ENCODE measurements around the gene ARHGAP24.
"Not testable (repeated sequence)": the region's sequence is repeated elsewhere in the genome, so short reads cannot be mapped to it uniquely, and the experiment has no call there.

The ARHGAP24 gene

DNA sequence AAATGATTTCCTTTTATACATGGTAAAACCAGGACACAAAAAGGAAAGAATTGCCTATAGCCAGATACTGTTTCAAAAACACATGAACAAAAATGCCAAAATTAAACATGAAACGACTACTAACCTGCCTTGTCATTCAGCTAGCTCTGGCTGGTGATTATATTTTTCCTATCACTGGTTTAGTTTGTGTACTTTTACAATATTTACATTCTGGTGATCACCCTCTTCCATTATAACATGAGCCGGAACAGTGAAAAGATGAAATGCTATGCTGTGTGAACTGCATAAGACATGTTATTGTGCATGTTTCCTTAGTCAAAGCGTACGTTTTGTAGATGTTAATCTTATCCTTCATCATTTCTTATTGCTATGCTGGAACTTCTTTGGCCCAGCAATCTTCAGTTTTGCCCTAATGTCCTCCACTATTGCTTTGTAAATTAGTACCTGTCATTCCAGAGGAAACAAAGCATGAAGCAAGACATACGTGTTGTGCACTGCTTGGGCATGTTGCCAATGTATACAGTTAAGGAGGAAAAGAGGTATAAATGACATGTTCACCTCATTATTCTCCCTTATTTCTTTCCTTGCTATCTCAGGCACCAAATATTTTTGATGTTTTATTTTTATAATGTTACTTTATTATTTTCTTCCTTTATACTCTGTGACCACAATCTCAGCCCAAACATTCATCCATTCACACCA, 386.3 kb downstream of the ARHGAP24 start:
- DNase-seq (ENCODE audit: low read depth in 2 of 2), result no peak

DNA sequence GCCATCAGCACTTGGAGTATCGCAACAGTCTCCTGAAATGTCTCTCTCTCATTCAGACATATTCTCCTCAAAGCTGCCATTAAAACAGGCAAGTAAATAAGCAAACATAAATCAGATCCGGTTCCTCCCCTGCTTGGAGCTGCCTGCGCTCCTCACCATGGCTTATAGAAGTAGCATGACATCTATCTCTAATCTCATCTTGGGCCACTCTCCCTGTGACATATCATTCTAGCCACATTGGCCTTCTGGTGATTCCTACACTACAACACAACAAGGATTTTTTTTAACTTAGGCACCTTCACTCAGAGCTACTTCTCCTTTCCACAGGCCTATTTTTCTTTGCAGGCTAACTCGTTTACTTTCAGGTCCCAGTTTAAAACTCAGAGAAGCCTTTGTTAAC, 387.9 kb downstream of the ARHGAP24 start:
- no peak for DNase-seq (ENCODE audit: low read depth in 2 of 2)

DNA sequence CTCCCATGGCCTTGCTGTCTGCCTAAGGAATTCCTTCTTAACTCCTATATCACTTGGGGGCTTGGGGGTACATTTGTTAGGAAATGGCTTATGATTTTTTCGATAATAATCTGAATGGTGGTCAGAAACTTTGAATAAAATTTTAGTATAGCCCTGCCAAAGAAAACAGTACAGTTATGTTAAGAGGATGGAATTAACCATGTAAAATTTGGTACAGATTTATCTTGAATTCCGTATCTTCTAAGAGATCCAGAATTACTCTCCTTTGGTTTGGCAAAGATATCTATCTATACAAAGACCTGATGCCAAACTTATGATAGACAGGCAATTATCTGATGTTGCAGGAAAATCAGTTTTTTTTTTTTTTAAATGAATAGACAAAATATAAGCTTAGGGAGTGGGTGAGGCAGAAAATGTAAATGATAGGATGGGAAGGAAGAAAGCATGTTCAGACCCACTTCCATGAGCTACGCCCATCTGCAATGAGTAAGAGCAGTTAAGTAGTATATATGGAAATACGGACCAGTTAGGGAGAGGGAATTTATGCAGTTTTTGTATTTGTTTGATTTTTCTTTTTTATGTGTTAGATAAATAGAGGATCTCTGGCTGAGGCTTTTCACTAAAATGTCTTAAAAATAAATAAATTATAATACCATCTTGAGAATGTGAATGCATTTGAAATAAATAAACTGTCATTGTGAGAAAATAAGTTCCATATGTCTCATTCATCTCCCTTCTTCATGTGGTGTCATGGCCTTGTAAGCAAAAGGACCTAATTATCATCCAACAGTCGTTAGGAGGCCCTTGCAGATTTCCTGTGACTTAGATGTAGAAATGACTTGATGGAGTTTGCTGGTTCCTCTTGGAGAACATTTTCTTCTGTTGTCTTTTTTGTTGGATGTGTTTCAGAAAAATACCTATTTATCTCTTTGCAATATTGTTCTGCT, 389.6 kb downstream of the ARHGAP24 start:
- DNase-seq (ENCODE audit: low read depth in 2 of 2), result no peak

DNA sequence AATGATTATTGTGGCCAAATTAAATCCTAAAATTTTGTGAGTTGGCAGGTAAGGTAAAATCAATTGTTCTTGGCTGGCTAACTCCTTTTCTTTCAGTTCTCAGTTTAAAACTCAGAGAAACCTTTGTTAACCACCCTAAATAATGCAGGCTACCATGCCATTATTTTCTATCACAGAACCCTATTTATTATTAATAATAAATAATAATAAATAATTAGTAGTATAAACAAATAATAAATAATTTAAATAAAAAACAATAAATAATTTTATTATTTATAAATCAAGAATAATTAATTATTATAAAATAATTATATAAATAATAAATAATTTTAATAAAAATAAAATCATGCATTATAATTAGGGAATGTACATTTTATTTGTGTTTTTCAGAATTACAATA, 390.3 kb downstream of the ARHGAP24 start:
- no peak for DNase-seq (ENCODE audit: low read depth in 2 of 2)

DNA sequence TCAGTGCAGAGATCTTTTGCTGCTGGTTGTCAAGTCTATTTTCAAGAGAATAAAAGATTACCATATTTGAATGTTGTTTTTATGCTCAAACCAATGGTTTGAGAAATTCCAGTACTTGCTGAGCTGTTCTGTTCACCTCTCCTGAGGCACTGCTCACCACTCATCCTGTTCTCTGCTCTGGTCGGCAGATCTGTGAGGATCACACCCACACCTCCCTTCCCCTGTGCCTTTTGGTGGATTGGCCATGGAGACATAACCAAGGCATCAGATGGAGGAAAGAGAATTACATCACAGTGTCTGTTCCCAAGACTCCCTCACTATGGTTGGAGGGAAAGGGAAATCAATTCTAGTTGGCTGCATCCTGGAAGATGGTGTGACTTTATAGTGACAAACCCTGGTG, 391.6 kb downstream of the ARHGAP24 start:
- DNase-seq (ENCODE audit: low read depth in 2 of 2), result no peak

DNA sequence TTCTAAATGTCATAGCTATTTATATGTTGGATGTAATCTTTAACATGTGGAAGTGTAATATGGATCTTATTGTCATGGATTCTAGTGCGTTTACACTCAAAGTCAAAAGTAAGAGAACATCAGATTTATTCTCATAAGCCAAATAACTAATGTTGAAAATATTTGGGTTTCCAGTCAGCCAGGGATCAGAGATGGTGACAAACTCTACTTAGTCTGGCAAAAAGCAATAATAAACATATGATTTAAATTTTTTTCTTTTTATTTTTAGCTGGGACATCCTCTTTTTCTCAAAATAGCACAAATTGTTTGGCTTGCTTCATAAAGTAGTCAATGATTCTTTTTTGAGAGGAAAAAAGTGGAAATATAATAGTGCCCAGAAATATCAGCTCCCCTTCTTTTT, 392.3 kb downstream of the ARHGAP24 start:
- DNase-seq (ENCODE audit: low read depth in 2 of 2), result no peak

DNA sequence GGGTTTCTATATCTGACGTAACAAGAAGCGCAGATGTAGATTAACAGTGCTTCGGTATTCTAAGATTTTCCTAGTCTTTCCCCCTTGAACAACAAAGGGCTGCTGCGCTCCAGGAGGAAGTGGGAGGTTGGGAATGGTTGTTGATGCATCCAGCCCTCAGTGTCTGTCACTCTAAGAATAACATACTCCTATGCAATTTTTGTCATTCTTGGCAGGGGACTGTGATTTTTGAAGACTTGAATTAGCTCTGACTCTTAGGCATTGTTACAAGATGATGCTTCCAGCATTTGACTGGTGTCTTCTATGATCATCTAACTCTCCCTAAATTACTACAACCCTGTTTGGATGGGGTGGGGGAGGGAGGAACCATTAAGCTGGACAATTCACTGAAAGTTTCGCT, 394.2 kb downstream of the ARHGAP24 start:
- DNase-seq (ENCODE audit: low read depth in 2 of 2), result no peak

DNA sequence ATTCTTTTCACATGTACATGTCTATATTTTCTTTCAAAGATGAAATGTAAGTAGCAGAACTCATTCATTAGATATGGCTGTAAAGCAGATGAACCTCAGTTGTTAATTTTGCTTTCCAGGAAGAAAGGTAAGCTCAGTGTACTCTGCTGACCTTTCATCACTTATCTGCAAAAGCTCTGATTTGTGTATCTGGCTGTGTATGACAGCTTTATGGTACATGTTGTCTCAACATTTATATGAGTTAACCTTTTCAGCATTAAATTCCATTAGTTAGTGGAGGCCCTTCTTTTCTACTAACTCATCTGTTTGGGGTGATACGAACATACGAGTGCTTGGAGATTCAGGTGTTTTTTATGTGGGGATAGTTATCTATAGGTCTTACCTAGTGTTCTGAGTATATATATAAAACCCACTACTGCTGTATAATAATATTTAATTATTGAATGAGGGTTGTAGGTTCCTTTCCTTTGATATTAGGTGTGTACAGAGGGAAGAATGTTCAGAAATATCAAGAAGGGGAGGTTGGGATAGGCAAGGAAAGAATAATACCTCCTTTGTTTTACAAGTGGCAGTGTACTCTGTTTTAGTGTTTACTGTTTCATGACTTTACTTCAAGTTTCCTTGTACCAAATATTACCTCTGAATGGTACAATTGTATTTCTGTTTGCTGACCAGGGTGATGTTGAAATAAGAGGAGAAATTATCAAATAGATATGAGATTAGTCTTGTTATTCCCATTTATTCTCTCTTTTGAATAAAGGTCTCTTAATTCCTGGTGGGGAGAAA, 395.5 kb downstream of the ARHGAP24 start:
- DNase-seq (ENCODE audit: low read depth in 2 of 2), result no peak

DNA sequence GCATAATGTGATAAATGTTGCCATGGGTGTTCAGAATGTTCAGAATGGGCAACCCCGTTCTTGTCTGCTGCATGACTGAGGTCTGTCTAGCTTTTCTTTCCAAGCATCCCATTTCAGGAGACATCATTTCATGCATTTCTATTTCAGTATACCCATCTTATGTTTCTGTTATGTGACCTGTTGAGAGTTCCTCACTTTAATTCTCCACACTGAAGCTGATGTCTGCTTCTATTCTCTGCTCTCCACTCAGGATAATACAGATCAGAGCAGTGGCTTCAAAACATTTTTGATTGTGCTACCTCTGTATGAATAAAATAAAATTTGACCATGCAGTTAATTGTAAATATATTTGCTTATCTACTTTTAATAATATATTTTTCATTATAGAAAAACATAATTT, 398.6 kb downstream of the ARHGAP24 start:
- DNase-seq (ENCODE audit: low read depth in 2 of 2), result no peak

DNA sequence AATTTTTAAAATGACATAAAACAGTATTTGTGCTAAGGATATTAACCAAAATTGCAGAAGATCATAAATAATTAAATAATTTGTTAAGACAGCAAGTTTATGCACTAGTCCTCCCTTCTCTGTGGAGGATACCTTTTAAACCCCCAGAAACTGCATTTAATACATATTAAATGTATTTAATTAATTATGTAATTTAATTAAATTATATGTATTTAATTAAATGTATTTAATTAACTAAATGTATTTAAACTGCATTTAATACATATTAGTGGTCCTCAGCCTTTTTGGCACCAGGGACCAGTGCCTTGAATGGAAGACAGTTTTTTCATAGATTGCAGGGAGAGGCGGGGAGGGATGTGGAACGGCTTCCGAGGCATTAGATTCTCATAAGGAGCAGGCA, 404.6 kb downstream of the ARHGAP24 start:
- no peak for DNase-seq (ENCODE audit: low read depth in 2 of 2)

DNA sequence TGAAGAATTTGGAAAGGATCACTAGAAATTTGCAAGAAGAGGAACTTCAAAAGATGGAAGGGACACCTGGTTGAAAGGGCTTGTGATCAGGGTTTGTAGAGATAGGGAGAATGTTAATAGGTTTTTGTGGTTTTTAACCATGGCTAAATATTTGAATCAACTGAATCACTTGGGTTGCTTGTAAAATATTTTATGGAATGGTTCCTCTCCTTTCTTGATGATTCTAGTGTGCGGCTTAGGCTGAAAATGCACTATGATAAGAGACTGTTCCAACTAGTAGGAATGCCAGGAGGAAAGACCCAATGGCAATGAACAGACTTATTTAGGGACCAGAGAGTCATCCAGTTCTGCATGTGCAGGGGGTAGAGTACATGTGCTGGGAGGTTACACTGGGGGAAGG, 408.2 kb downstream of the ARHGAP24 start:
- no peak for DNase-seq (ENCODE audit: low read depth in 2 of 2)

DNA sequence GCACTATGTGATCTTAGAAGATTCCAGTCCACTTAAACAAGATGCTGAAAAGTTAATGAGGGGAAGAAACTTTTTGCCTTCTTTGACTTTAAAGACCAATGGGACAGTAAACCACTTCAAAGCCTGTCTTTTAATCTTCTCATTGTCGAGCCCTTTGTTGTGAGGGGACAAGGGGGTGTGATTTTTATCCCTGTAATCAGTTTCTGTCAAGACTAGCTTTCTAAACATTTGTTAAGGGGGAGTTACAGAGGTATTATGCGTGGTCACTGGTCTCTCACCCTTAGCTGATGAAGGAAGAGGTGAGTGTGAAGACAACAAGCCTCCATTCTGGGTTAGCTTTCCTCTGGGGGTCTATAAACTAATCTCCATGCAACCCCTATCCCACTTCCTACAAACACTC, 409.3 kb downstream of the ARHGAP24 start:
- no peak for DNase-seq (ENCODE audit: low read depth in 2 of 2)

DNA sequence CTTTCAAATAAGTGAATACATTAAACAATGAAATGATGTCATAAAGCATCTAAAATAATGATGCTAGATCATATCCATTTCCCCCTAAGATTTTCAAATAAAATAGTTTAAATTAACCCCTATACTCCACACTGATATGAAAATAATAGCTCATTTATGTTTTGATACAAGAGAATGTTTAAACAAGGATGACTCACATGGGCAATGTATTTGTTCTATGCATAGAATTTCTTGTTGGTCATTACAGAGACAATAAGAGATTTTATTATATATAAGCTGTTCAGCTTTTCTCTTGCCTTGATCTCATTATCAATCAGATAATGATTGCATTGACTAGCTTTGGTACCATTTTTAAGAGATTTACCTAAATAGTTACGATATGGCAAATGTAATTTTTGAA, 411.7 kb downstream of the ARHGAP24 start:
- DNase-seq (ENCODE audit: low read depth in 2 of 2), result no peak

DNA sequence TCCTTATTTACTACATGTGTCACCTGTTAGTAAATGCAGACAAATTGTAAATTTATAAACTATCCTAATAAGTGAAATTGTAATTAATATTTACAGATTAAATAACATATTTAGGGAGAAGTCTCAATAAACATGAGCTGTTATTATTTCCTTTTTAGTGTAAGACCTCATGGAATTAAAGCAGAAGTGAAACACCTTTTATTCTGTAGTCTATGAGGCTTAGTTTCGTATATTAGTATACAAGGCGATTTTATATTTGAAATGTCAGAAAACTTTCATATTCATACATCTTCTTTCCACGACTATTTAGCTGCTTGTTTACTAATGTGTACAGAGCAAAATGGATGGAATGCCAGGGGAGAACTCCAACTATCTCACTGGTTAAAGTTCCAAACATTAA, 414.4 kb downstream of the ARHGAP24 start:
- no peak for DNase-seq (ENCODE audit: low read depth in 2 of 2)

DNA sequence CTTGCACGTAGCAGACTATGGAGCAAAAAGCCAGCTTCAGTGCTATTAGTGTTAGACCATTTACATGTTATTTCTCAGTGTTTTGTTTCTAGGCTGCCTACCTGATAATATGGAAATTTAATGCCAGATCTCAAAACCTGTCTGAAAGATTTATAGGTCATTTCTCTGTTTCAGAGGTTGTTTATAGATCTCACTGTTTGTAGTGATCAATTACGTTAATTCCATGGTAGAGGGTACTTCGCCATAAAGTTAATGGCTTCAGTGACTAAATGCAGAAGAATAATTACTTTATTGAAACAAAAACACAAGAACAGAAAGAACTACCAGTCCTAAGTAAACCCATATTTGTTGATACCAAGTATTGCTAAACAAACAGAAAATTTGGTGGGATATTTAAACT, 420.8 kb downstream of the ARHGAP24 start:
- no peak for DNase-seq (ENCODE audit: low read depth in 2 of 2)

DNA sequence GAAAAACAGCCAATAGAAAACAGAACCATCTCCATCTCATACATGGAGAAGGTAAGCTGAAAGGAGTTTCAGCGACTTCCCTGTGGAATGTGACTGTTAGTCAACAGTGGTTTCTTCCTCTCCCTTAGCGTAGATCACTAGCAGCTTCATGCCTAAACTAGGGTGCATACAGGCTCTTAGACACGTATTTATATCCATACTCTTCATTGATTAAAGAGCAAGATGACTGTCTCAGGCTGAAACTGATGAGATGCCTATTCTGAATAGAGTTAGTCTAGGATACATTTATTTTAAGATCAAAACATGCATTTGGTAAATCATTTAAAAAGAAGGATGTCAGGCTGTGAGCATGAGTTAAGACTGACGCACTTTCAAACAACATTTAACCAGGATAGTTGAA, 423.3 kb downstream of the ARHGAP24 start:
- no peak for DNase-seq (ENCODE audit: low read depth in 2 of 2)

DNA sequence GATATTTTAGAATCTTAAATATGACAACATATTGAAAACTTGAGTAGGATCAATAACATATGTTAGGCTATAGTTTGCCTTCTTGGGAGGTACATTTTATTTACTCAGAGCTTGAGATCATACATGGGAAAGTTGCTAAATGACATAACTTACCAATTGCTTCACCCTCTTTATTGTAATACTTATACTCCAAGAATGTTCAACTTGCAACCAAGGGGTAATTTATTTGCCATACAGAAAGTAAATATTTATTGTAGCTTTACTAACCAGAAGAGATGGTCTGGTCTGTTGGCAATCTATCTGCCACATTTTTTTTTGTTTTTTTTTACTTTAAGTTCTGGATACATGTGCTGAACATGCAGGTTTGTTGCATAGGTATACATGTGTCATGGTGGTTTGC, 426.6 kb downstream of the ARHGAP24 start:
- DNase-seq (ENCODE audit: low read depth in 2 of 2), result no peak

DNA sequence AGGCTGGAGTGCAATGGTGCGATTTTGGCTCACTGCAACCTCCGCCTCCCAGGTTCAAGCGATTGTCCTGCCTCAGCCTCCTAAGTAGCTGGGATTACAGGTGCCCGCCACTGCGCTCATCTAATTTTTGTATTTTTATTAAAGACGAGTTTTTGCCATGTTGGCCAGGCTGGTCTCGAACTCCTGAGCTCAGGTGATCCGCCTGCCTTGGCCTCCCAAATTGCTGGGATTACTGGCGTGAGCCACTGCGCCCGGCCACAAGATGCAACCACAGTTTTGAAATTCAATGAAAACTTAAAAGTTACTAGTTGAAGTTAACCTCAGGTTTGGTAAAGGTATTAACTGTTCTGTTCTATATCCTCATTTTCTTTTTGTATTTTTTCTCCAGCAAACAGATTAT, 427.7 kb downstream of the ARHGAP24 start:
- not testable (repeated sequence) for DNase-seq (ENCODE audit: low read depth in 2 of 2)

DNA sequence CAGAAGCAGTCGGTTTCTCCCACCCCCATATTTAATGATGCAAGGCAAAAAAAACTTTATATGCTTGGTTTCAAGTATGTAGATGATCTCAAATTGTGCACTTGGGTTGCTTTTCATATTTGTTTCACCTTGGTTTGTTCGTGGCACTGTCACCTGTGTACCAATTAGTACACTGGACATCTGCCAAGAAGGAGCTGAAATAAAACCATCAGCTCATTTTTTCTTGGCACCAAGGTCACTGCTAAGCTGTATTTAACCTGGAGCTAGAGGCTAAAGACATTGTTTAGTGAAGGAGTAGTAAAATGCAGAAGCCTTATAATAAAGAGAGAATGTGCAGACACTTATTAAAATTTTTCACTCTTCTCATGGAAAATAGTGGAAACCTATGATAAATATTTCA, 430.8 kb downstream of the ARHGAP24 start:
- no peak for DNase-seq (ENCODE audit: low read depth in 2 of 2)

DNA sequence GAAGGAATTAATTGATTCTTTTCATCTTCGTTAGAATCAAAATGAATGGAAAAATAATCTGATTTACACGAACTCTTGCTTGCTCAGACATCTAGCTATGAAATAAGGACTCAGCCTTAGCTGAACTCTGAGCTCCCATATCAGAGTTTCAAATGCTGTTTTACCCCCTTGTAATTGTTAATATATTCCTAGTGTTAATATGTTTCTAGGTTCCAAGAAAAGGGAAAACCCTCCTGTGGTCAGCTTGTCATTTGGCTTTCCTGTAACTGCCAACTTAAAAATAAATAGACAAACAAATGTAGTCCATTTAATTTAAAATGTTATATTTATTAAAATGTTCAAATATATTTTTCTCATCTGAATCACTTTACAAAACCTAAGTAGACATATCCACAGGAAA, 432.1 kb downstream of the ARHGAP24 start:
- no peak for DNase-seq (ENCODE audit: low read depth in 2 of 2)

DNA sequence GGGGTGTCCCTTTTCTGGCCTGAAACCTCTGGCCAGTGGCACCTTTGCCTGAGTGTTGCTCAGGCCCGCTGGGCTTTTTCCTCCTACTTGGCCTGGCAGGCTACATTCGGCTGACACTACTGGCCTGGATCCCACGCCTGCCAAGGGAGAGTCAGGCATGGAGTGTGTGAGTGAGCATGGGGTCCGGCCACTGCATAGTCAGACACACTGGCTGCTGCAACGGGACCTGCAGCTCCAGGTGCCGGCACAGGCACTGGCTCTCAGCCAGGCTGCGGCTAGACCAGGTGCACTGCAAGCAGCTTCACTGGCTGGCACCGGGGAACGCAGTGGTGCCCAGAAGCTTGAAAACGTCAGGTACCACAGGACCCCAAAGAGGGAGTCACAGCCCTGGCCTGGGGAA, 434.9 kb downstream of the ARHGAP24 start:
- DNase-seq (ENCODE audit: low read depth in 2 of 2), result no peak

DNA sequence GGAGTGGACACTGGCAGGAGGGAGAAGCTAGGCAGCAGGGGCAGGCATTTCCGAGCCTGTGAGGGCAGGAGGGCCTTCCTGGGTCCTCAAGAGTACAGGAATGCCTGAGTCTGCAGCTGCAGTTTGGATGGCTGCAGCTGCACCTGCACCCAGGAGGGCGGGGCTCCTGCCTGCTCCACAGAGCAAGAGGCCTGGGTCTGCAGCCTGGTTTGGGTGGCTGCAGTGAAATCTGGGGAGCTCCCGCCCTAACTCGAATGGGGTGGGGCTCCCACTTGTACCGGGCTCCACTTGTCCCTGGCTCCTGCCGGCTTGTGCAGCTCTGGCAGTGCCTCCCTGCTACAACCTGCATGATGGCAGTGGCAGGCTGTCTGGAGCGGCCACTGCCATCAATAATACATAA, 436.0 kb downstream of the ARHGAP24 start:
- no peak for DNase-seq (ENCODE audit: low read depth in 2 of 2)
